Aortic smooth muscle cell (primary cell): ENCODE data around the gene CFAP65. TPM values are rescaled to one million over a fixed set of nuclear protein-coding genes. Genes with fewer than 3 reads are reported as not detected.

ENCODE experiments used
- total RNA-seq: library from RNA; depleted of rRNA; stranded (reverse); fragments of >200 nt; gene quantifications from 2 replicates; pipeline ENCODE4 v1.2.3, GENCODE V29; 2014

CFAP65 gene, protein sequence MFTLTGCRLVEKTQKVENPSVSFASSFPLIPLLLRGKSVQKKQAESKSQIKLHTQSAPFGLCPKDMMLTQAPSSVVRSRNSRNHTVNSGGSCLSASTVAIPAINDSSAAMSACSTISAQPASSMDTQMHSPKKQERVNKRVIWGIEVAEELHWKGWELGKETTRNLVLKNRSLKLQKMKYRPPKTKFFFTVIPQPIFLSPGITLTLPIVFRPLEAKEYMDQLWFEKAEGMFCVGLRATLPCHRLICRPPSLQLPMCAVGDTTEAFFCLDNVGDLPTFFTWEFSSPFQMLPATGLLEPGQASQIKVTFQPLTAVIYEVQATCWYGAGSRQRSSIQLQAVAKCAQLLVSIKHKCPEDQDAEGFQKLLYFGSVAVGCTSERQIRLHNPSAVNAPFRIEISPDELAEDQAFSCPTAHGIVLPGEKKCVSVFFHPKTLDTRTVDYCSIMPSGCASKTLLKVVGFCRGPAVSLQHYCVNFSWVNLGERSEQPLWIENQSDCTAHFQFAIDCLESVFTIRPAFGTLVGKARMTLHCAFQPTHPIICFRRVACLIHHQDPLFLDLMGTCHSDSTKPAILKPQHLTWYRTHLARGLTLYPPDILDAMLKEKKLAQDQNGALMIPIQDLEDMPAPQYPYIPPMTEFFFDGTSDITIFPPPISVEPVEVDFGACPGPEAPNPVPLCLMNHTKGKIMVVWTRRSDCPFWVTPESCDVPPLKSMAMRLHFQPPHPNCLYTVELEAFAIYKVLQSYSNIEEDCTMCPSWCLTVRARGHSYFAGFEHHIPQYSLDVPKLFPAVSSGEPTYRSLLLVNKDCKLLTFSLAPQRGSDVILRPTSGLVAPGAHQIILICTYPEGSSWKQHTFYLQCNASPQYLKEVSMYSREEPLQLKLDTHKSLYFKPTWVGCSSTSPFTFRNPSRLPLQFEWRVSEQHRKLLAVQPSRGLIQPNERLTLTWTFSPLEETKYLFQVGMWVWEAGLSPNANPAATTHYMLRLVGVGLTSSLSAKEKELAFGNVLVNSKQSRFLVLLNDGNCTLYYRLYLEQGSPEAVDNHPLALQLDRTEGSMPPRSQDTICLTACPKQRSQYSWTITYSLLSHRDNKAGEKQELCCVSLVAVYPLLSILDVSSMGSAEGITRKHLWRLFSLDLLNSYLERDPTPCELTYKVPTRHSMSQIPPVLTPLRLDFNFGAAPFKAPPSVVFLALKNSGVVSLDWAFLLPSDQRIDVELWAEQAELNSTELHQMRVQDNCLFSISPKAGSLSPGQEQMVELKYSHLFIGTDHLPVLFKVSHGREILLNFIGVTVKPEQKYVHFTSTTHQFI (N-terminal part only)
- not detected in 2 replicates for total RNA-seq

DNA sequence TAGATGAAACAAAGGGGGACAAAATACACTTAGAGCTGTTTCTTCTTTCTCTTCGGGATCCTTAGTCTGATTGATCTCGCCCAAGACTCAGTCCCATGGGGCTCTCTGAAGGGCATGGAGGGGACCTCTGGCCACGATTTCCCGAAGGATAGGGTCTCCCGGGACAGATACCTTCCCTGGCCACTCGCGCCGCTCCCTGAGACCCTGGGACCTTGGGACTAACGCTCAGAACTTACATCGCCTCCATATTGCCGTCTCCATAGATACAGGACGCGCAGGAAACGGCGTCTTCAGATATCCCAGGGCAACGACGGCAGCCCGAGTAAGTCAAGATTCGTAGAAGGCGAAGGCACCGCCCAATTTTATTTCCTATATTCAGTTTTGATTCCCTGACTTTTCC is at the start of gene CFAP65:
Gene CFAP65, minus strand, starts transcription at position 265 of the 400 bp plus-strand sequence. CDS start 2,468 bp downstream, outside the sequence.

GRCh38 chr2:219060821-219061791 is 19.8 kb upstream of the CFAP65 start, which contains the start of gene IHH:
Gene IHH (minus strand): TSS chr2:219060921. CDS start chr2:219060467, 454 bp downstream.

GRCh38 chr2:218993345-218994315 is 47.7 kb downstream of the CFAP65 start, which contains the start of gene CRYBA2:
Gene CRYBA2 (minus strand): TSS chr2:218993422. CDS start chr2:218993176, 246 bp downstream.

DNA sequence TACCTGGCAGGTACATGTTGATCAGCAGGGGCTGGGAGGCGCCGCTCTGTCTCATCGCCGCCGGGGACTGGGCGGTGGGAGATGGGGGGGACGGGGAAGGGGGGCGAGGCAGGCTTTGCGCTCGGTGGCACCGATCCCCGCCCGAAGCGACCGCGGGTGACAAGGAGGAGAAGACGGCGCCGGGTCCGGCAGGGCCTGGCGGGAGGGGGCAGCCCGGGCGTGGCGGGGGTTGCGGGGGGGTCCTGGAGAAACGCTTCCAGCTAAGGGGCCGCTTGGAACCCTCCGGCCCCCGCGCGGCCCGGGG is 56.3 kb downstream of the CFAP65 start, which contains the start of gene FEV:
Gene FEV, minus strand, starts transcription at position 164 of the 304 bp plus-strand sequence. Its CDS starts 109 bp downstream, at position 55.

GRCh38 chr2:218959141-218959731 is 82.1 kb downstream of the CFAP65 start, which contains the start of gene CDK5R2:
Gene CDK5R2 (plus strand): TSS chr2:218959666. CDS start chr2:218959821, 155 bp downstream.

Other genes with a start within 250 kb of the CFAP65 start
- 0.40 and 1.9 TPM in 2 replicates for gene PRKAG3, start 209.7 kb downstream of the CFAP65 start, total RNA-seq
- gene WNT6, start 181.7 kb downstream of the CFAP65 start, total RNA-seq: not detected in 2 replicates
- not detected in 2 replicates for gene WNT10A, start 160.7 kb downstream of the CFAP65 start, total RNA-seq
- not detected in 2 replicates for gene CDK5R2, start 81.8 kb downstream of the CFAP65 start, total RNA-seq
- not detected in 2 replicates for gene FEV, start 56.3 kb downstream of the CFAP65 start, total RNA-seq
- not detected in 2 replicates for gene CRYBA2, start 48.1 kb downstream of the CFAP65 start, total RNA-seq
- gene IHH, start 19.4 kb upstream of the CFAP65 start, total RNA-seq: under 0.01 TPM in 1 of 2 replicates, not detected in the other
- gene NHEJ1, start 119.3 kb upstream of the CFAP65 start, total RNA-seq: 10.8 and 11.6 TPM in 2 replicates
- 1.6 TPM in 2 replicates for gene SLC23A3, start 128.5 kb upstream of the CFAP65 start, total RNA-seq
- 37.9 and 41.9 TPM in 2 replicates for gene CNPPD1, start 135.4 kb upstream of the CFAP65 start, total RNA-seq
- 64.1 and 72.9 TPM in 2 replicates for gene RETREG2, start 136.8 kb upstream of the CFAP65 start, total RNA-seq
- 30.0 and 37.5 TPM in 2 replicates for gene ZFAND2B, start 165.3 kb upstream of the CFAP65 start, total RNA-seq
- gene ABCB6, start 177.4 kb upstream of the CFAP65 start, total RNA-seq: 21.6 and 28.3 TPM in 2 replicates
- 43.5 and 44.4 TPM in 2 replicates for gene ATG9A, start 188.1 kb upstream of the CFAP65 start, total RNA-seq
- gene ANKZF1, start 188.3 kb upstream of the CFAP65 start, total RNA-seq: 17.6 and 20.6 TPM in 2 replicates
- 15.3 and 20.3 TPM in 2 replicates for gene GLB1L, start 203.9 kb upstream of the CFAP65 start, total RNA-seq
- 26.8 and 34.8 TPM in 2 replicates for gene STK16, start 204.0 kb upstream of the CFAP65 start, total RNA-seq
- not detected in 2 replicates for gene TUBA4B, start 211.7 kb upstream of the CFAP65 start, total RNA-seq
- gene TUBA4A, start 212.4 kb upstream of the CFAP65 start, total RNA-seq: 19.1 and 30.1 TPM in 2 replicates
- 39.4 and 43.2 TPM in 2 replicates for gene DNAJB2, start 237.8 kb upstream of the CFAP65 start, total RNA-seq